GM20431 (cell line): ENCODE data around the gene EIF2B1.
"Not testable (repeated sequence)": the region's sequence is repeated elsewhere in the genome, so short reads cannot be mapped to it uniquely, and the experiment has no call there.

Experiments
- in situ Hi-C: fragments of 300-500 bp; cut with MseI, MboI; formaldehyde crosslinking; loops from one replicate; pipeline ENCODE4 v1.15.0; 2020; ENCODE audit warnings: low sequenced_read_pairs; ENCODE audit not compliant: unreplicated experiment

Gene EIF2B1

DNA sequence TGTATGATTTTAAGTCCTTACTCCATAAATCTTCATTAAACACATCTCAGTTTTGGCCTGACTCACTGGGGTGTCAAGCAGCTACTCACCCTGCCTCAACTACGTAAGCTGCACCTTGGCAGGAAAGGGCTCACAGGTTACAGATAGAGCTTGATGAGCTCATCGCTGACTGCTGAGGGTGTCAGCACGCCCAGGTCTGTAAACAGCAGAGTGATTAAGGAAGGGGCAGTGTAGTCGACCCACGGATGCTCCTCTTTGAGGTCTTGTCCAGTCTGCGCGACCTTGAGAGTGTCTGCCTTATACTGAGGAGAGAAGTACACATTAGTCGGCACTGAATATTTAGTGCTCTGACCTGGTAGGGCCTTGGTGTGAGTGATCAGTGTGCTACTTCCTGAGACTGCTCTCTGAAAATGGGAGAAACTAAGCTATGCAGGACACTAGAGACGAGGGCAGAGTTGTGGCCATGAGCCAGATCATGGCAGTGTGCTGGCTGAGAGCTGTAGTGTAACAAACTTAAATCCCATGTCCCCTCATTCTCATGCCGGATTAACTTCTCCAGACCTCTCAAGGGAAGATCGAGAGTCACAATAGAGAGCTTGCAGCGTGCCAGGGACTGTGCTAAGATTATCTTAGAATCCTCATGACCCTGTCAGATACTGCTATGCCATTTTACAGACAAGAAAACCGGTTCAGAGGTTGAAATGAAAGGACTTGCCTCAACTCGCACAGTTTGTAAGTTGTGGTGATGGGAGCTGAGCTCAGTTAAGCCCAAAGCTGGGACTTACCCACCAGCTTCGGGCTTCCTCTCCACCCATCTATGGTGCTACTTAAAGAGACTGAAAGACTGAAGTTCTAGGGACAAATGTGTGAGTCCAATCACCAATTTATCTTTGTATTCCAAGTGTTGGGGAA lies 11.6 kb downstream of the EIF2B1 start:
- in situ Hi-C loops = no loop called here

DNA sequence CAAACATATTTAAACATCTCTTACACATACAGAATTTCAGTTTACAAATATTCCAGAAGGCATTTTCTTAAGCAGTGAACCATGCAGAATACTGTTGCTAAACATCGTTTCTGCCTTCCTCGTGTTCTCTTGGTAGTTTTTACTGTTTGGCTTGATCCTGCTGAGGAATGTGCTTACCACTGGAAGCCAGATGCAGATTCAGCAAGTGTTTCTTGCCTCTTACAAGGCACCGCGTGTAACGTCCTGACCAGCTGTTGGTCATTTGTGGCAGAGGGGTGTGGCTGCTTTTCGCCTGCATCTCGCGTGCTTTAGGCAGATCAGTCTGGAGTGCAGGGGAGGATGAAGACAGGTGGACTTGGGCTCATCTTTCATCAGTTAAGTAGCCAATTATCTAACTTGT lies 12.4 kb downstream of the EIF2B1 start:
- in situ Hi-C loops = no loop called here

DNA sequence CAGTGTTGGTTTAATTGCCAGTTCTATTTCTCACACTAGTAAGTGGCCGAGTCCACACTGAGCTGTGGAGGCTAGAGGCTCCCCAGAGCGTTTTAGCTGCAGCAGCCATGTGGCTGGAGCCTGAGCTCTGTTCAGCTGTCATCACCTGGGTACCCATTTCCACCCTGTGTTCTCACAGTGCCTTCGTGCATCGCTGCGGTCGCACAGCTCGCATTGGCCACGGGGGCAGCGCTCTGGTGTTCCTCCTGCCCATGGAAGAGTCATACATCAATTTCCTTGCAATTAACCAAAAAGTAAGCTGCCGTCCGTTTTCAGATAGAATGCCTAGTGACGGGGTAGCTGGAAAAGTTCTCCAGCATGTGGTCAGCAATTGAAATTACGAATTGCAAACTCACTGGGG lies 15.9 kb downstream of the EIF2B1 start:
- in situ Hi-C loops = no loop called here

DNA sequence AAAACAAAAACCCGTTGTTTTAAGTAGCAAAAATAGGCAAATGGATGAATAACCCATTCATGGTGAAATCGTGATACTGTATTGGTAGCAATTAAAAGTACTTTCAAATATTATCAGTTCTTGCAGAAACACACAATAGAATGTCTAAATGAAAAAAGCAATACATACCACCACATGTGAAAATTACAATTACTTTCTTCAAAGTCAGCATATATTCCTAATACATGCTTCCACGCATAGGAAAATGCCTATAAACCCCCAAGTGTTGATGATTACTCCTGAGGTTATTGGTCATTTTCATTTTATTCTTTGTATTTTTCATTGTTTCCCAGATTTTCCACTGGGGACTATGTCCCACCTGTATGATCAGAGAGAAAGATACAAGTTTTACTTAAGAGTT lies 16.3 kb downstream of the EIF2B1 start:
- in situ Hi-C loops = no loop called here

DNA sequence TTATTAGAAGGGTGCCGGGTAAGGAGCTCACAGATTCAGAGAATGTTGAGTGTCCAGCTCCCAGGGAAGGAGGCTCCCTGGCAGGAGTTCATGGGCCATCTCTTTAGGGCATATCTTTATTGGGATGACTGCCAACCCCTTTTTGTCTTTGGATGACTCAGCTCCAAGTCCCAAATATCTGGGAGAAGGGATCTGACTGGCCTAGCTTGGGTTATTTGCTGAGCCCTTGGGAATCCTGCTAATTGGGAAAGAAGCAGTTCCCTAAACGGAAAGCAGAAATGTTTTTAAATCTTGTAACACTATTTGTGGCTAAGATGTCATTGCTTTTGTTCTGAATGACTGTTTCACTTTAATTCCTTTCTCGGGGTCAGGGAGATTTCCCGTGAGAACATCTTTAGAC lies 19.0 kb downstream of the EIF2B1 start:
- in situ Hi-C loops = no loop called here

DNA sequence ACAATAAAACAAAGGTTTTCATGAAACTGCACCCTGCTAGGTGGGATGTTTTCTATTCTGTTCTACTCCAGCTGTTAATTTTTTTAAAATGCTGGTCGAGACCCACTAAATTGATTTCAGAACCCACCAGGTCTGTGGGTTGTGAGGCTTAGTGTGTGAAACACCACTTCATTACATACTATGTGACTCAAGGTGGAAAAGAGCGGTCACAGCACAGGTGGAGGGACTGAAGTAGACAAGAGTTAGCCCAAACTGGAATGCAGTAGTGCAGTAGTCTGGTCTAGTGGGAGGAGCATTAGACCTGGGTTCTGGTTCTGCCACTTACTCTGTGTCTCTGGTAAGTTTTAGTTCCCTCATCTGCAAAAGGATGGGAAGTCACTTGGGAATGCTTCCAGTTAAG lies 19.4 kb downstream of the EIF2B1 start:
- in situ Hi-C loops = no loop called here

DNA sequence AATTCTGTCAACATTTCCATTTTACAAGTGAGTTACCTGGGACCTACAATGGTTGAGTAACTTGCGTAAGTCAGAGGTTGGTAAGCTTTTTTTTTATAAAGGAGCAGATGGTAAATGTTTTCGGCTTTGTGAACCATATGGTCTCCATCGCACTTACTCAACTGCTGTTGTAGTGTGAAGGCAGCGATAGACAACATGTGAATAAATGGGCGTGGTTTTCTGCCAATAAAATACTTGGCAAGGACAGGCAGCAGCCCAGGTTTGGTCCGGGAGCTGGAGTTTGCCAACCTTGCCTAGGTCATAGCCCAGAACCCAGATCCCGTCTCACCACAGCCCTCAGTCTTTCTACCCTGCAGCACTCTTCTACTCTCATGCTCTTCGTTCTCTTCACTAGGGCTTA lies 25.3 kb downstream of the EIF2B1 start:
- in situ Hi-C loops = no loop called here

DNA sequence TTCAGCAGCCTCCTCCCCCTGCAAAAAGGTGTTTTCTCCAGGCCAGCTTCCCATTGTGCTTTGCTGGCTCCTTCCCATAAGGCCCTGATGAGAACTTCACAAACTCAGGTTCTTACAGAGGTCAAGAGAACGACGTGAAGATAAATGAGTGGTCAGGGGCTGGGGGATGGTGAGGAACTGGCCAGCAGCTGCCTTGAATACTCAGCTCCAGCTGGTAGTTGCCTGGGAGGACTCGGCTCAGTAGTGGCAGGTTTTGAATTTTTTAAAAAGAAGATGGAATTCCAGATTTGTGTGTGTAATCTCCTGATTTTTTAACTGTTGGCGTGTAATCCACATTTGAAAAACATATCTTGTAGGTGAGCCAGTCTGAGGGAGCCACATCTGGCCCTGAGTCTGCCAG lies 25.7 kb downstream of the EIF2B1 start:
- in situ Hi-C loops = no loop called here

DNA sequence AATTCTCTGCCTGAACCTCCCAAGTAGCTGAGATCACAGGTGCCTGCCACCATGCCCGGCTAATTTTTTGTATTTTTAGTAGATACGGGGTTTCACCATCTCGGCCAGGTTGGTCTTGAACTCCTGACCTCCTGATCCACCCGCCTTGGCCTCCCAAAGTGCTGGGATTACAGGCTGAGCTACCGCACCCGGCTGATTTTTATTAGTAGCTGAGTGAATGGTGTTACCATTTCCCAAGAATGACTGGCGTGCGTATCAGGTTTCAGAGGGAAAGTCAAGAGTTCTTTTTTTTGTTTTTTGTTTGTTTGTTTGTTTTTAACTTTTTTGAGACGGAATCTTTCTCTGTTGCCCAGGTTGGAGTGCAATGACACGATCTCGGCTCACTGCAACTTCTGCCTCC lies 30.0 kb downstream of the EIF2B1 start:
- in situ Hi-C loops = not testable (repeated sequence)

DNA sequence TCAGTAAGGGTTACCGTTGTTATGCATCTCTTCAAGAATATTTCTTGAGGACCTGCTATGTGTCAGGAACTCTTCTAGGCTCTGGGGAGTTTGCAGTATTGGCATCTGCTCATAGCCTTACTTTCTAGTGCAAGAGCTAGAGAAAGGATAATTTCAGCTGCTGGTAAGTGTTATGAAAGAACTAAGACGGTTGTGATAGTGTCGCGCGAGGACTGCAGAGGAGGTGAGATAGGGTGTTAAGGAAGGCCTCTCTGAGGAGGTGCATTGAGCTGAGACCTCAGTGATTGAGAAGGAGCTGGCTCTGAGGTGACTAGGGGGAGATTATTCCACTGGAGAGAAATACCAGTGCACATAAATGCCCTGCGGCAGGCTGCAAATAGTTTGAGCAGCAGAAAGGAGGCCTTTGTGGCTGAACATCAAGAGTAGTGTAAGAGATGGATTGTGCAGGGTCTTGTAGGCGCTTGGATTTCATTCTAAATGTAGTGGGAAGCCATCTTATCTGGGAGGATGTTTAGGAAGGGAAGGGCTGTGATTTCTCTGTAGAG lies 30.8 kb downstream of the EIF2B1 start:
- in situ Hi-C loops = no loop called here

DNA sequence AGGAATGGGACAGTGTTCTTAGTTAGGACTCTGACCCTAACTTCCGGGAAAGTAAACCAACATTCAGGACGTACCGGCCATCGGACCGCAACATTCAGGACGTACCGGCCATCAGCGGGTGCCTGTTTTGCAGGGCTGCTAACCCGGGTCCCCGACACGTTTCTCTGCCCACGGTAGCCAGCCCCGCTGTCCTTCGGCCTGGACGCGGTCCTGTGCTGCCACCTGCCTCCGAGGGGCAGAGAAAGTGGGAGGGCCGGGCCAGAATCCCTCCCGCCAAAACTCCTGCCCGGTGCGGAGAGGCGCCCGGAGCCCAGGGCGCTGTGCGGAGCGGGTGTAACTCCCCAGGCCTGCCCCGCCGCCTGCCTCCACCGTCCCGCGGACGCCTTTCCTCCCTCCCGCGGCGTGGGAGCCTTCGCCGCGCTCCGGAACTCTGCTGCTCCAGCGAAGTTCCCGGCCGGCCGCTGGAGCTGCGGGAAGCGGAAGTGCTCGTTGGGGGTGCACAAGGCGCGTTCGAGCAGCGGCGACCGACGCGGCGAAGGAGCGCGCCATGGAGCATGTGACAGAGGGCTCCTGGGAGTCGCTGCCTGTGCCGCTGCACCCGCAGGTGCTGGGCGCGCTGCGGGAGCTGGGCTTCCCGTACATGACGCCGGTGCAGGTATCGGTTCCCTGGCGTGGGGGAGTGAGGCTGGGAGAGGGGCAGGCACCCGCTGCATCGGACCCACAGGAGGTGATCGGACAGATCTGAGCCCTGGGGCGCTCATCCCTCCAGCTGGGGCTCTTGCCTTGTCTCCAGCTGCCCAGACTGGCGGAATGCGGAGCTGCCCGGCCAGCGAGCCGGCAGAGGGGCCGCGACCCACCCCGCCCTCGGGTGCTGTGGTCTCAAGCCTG lies 31.6 kb downstream of the EIF2B1 start, which contains the start of gene DDX55:
Gene DDX55, plus strand, starts transcription at position 498 of the 888 bp plus-strand sequence. Its CDS starts 50 bp downstream, at position 548.
- in situ Hi-C loops = no loop called here

DNA sequence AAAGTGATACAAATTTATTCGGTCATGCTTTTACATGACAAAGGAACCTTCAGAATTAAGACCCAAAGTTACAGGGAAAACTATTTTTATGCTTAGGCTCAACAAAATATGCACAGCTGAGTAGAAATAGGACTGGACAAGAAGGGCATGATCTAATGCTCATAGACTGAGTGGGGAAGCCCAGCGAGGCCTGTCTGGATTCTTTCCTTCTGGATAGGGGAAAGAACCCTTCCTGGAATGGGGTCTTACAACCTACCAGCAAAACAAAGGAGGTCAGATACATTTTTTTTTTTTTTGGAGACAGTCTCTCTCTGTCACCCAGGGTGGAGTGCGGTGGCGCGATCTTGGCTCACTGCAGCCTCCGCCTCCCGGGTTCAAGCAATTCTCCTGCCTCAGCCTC lies 33.8 kb downstream of the EIF2B1 start:
- in situ Hi-C loops = no loop called here

DNA sequence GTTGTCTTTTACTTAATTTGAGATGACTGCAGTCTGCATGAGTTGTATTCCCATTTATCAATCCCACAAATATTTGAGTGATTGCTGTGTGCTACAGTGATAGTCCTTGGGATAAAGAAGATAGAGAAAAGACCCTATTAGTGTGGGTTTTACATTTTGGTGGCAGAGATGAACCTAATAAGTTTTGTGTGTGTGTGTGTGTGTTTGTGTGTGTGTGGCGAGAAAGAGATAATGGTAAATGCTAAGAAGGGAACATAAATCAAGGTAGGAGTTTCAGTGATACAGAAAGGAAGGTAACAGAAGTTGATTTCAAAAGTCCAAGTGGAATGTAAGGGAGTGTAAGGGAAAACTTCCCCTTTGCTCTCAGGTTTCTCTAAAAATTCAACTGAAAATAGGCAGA lies 34.2 kb downstream of the EIF2B1 start:
- in situ Hi-C loops = no loop called here

DNA sequence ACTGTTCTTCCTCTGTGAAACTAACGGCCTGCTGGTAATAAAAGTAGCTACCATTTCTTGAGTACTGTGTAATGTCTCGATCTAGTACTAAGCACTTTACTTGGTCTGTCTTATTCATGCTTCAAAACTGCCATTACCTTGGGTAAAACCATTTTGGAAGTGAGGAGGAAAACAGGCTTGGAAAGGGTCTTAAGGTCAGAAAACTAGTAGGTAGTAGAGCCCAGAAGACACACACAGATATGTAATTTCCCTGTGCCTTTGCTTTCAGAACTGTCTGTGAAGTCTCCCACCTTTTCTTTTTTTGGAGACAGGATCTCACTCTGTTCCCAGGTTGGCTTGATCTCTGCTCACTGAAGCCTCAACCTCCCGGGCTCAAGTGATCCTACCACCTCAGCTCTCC lies 35.0 kb downstream of the EIF2B1 start:
- in situ Hi-C loops = no loop called here

DNA sequence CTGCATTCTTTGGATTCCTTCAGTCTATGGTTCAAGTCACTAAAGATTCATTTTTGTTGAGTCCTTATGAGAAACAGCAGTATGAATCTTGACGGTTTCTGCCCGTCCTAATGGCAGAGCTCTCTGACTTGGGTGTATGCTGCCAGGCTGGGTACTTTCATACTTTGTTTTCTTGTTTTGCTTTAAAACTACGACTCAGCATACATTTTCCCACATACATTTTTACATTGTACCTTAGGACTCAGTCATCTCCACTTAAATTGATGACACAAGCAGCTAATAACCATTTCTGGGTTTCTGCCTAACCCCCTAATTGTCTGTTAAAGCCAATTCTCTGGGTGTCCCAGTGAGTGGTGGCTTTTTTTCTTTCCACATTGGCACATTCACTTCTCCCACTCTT lies 36.4 kb downstream of the EIF2B1 start:
- in situ Hi-C loops = no loop called here

DNA sequence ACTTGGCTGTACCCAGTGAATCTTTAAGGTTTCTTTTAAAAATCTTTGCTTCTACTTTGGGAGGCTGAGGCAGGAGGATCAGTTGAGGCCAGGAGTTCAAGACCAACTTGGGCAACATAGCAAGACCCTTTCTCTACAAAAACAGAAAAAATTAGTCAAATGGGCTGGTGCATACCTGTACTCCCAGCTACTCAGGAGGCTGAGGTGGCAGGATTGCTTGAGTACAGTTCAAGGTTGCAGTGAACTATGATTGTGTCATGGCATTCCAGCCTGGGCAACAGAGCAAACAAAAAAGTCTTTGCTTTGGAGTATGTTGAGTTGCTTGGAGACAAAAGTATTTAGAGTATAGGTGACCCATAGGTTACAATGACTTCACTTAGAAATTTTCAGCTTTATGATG lies 37.8 kb downstream of the EIF2B1 start:
- in situ Hi-C loops = no loop called here

DNA sequence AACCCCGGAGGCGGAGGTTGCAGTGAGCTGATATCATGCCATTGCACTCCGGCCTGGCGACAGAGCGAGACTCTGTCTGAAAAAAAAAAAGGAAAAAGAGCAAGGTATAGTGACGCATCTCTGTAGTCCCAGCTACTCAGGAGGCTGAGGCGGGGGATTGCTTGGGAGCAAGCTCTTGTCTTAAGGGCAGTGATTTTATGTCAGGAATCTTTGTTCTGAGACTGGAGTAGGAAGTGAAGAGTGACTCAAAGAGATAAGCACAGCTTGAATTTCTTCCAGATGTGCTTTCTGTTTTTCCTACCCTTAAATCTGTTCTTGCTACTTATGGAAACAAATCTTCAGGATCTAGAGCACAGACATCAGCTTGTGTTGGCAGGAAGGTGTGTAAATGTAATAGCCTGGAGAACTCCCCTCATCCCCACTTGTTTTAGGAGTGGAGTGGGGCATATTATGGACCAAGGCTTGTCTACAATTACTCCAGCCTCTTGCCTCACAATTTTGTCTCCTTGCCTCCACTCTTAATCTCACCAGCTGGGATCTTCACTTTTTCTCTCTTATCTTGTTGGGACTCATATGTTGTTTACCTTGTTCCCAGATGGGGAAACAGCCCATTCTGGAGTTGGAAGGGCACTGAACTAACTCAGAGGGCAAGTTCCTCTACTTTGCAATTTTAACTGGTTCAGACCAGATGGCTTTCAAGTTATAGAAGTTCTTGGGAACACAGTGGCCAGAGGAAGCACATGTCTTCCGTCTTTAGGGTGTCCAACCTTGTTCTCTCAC lies 41.6 kb downstream of the EIF2B1 start:
- in situ Hi-C loops = no loop called here

DNA sequence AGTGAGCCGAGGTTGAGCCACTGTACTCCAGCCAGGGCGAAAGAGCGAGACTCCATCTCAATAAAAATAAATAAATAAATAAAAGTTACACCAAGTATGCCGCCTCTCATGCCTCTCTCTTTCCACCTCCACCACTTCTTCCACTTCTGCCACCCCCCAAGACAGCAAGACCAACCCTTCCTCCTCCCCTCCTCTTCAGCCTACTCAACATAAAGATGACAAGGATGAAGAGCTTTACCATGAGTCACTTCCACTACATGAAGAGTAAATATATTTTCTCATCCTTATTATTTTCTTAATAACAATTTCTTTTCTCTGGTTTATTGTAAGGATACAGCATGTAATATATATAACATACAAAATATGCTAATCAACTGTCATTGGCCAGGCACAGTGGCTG lies 52.7 kb downstream of the EIF2B1 start:
- in situ Hi-C loops = no loop called here

DNA sequence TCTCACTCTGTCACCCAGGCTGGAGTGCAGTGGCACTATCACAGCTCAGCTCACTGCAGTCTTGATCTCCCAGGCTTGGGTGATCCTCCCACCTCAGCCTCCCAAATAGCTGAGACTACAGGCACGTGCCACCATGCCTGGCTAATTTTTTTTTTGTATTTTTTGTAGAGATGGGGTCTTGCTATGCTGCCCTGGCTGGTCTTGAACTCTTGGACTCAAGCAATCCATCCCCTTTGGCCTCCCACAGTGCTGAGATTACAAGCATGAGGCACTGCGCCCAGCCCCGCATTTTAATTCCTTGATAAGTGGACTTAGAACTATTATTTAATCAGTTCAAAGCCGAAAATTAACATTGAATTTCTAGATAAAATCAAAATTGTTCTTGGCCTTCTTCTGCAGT lies 54.7 kb downstream of the EIF2B1 start:
- in situ Hi-C loops = not testable (repeated sequence)

DNA sequence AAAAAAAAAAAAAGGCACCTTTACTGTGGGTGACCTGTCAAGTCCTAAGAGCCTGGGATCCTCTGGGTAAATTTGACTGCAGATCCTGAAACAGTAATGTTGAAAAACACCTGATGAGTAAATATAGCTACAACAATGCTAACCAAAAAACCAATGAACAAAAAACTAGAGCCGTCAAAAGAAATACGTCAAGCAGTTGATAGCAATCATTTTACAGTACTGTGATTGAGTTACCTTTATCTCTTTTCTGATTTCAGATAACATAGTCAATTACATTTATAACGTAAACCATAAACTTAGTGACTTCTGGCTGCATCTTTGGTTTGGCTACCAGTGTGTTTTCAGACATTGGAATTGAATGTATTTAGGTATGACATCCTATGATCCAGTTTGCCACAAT lies 55.2 kb downstream of the EIF2B1 start:
- in situ Hi-C loops = no loop called here
